ENCODE data around the gene AGAP3.

GRCh38 chr7:151088019-151088855 is 2.0 kb downstream of the AGAP3 start:
- TF ChIP-seq, protein P1, sequence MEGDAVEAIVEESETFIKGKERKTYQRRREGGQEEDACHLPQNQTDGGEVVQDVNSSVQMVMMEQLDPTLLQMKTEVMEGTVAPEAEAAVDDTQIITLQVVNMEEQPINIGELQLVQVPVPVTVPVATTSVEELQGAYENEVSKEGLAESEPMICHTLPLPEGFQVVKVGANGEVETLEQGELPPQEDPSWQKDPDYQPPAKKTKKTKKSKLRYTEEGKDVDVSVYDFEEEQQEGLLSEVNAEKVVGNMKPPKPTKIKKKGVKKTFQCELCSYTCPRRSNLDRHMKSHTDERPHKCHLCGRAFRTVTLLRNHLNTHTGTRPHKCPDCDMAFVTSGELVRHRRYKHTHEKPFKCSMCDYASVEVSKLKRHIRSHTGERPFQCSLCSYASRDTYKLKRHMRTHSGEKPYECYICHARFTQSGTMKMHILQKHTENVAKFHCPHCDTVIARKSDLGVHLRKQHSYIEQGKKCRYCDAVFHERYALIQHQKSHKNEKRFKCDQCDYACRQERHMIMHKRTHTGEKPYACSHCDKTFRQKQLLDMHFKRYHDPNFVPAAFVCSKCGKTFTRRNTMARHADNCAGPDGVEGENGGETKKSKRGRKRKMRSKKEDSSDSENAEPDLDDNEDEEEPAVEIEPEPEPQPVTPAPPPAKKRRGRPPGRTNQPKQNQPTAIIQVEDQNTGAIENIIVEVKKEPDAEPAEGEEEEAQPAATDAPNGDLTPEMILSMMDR (IDR thresholded peaks at IDR 0.05 in 2 of 3, conservative IDR thresholded peaks at IDR 0.05 in 1 of 3; ENCODE audit: borderline replicate concordance in 1 of 3, insufficient read depth in 1 of 3, low read depth in 2 of 3, low read length in 2 of 3), result no peak
- TF ChIP-seq RAD21 (IDR thresholded peaks at IDR 0.05; ENCODE audit: low read depth), result no peak
- TF ChIP-seq EZH2phosphoT487 (IDR thresholded peaks at IDR 0.05; ENCODE audit: borderline replicate concordance), result no peak
- no peak for TF ChIP-seq EZH2 (IDR thresholded peaks at IDR 0.05)
- TF ChIP-seq TCF7L2 (IDR thresholded peaks at IDR 0.05; ENCODE audit: borderline replicate concordance, extremely low read depth, insufficient read depth, insufficient read length), result no peak
- TF ChIP-seq POLR2A (IDR thresholded peaks at IDR 0.05; ENCODE audit: borderline replicate concordance, extremely low read depth, insufficient read depth, insufficient read length), result no peak
- TF ChIP-seq MAX (IDR thresholded peaks at IDR 0.05), result no peak
- no peak for TF ChIP-seq JUND (IDR thresholded peaks at IDR 0.05)
- TF ChIP-seq POLR2AphosphoS5 (IDR thresholded peaks at IDR 0.05; ENCODE audit: low read depth, low read length), result no peak
- TF ChIP-seq ATF3 (IDR thresholded peaks at IDR 0.05), result no peak
- no peak for TF ChIP-seq YY1 (IDR thresholded peaks at IDR 0.05; ENCODE audit: extremely low read depth, insufficient replicate concordance, low read depth, low read length)
- TF ChIP-seq, protein P2, sequence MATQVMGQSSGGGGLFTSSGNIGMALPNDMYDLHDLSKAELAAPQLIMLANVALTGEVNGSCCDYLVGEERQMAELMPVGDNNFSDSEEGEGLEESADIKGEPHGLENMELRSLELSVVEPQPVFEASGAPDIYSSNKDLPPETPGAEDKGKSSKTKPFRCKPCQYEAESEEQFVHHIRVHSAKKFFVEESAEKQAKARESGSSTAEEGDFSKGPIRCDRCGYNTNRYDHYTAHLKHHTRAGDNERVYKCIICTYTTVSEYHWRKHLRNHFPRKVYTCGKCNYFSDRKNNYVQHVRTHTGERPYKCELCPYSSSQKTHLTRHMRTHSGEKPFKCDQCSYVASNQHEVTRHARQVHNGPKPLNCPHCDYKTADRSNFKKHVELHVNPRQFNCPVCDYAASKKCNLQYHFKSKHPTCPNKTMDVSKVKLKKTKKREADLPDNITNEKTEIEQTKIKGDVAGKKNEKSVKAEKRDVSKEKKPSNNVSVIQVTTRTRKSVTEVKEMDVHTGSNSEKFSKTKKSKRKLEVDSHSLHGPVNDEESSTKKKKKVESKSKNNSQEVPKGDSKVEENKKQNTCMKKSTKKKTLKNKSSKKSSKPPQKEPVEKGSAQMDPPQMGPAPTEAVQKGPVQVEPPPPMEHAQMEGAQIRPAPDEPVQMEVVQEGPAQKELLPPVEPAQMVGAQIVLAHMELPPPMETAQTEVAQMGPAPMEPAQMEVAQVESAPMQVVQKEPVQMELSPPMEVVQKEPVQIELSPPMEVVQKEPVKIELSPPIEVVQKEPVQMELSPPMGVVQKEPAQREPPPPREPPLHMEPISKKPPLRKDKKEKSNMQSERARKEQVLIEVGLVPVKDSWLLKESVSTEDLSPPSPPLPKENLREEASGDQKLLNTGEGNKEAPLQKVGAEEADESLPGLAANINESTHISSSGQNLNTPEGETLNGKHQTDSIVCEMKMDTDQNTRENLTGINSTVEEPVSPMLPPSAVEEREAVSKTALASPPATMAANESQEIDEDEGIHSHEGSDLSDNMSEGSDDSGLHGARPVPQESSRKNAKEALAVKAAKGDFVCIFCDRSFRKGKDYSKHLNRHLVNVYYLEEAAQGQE (IDR thresholded peaks at IDR 0.05; ENCODE audit: low read depth), result no peak
- TF ChIP-seq ELF1 (IDR thresholded peaks at IDR 0.05; ENCODE audit: borderline replicate concordance, low read depth), result no peak
- no peak for TF ChIP-seq SIN3A (IDR thresholded peaks at IDR 0.05; ENCODE audit: low read depth)
